Measurements from ENCODE around the gene TMEM121. TPM values are rescaled to one million over a fixed set of nuclear protein-coding genes. Genes with fewer than 3 reads are reported as not detected.

The TMEM121 gene
- total and polyA plus RNA-seq, 12 donors, result 0.93 to 2.6 (median 1.7) TPM

DNA sequence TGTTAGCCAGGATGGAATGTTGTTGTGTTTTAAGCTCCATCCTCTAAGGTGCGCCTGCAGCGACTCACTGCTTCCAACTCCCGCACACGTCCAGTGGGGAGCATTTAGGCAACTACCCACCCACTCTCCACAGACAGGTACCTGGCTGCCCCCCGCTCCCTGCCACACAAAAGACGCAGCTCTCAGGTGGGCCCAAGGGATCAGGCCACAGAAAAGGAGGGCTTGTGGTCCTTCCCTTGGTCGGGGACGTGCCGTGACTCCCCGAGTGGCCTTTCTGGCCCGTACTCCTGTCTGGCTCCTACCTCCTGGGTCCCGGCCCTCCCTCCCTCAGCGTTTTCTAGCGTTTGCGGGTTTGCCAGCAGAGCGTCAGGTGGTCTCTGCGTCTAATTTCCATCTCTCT, 19.1 kb upstream of the TMEM121 start:
- Histone ChIP-seq H3K27me3 (peaks cover 0 to 46% (median 31%) of the 10 kb centered on the region in 7 donors), H3K4me1 (no peaks in the 10 kb centered on the region), H3K9me3 (no peaks in the 10 kb centered on the region), H3K27ac (no peak overlapping the region), H3K36me3 (no peaks in the 10 kb centered on the region), H3K4me3 (no peak overlapping the region)
- no peak for TF ChIP-seq CTCF (IDR thresholded peaks at IDR 0.05)
- intact Hi-C loops (cut with DNase I), result no loop called here
- ATAC-seq (no peak), DNase-seq (no peak)
- 78 to 81% methylated on average over 17 of the region's 17 CpGs for WGBS, 2 donors

GRCh38 chr14:105508069-105508468, 18.3 kb upstream of the TMEM121 start:
- Histone ChIP-seq H3K4me3 (no peak overlapping the region), H3K27me3 (peaks cover 0 to 54% (median 39%) of the 10 kb centered on the region in 7 donors), H3K36me3 (no peaks in the 10 kb centered on the region), H3K27ac (no peak overlapping the region), H3K4me1 (no peaks in the 10 kb centered on the region), H3K9me3 (no peaks in the 10 kb centered on the region)
- ATAC-seq (no peak), DNase-seq (no peak)
- WGBS, 2 donors, result 75 to 80% methylated on average over 16 of the region's 16 CpGs
- no peak for TF ChIP-seq CTCF (IDR thresholded peaks at IDR 0.05)
- intact Hi-C loops (cut with DNase I), result no loop called here

DNA sequence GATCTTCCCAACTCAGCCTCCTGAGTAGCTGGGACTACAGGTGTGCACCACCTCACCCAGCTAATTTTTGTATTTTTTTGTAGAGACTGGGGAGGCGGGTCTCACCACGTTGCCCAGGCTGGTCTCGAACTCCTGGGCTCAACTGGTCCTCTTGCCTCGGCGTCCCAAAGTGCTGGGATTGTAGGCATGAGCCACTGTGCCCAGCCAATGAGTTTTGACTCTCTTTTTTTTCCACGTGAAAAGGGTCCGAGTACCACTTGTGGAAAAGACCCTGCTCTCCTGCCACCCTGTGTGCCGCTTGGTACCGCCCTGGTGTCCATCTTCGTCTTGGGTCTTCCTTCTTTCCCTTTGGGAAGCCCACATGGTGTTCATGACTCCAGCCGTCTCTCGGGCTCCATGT, 17.8 kb upstream of the TMEM121 start:
- WGBS, 2 donors, result 87% methylated on average over 12 of the region's 12 CpGs
- no peak for DNase-seq
- no peak overlapping the region for H3K27ac ChIP-seq
- no peaks in the 10 kb centered on the region for H3K4me1 ChIP-seq
- H3K27me3 ChIP-seq, result peaks cover 0 to 56% (median 42%) of the 10 kb centered on the region in 7 donors
- no peaks in the 10 kb centered on the region for H3K9me3 ChIP-seq
- no peak overlapping the region for H3K4me3 ChIP-seq
- no peak for TF ChIP-seq CTCF (IDR thresholded peaks at IDR 0.05)
- ATAC-seq, result no peak
- intact Hi-C loops (cut with DNase I), result no loop called here
- H3K36me3 ChIP-seq, result no peaks in the 10 kb centered on the region

DNA sequence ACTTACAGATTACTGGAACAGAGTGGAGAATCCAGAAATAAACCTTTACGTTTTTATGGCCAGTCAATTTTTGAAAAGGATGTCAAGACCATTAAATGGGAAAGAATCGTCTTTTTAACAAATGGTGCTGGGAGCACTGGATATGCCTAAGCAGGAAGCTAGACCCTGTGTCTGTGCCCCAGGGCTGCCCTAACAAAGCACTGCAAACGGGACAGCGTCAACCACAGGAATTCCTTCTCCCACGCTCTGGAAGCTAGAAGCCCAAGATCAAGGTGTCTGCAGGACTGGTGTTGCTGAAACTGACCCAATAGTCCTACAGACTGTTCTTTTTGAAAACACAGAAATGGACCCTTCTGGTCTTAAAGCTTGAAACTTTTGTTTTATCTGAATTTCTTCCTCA, 9.3 kb upstream of the TMEM121 start:
- no peak for DNase-seq
- no peaks in the 10 kb centered on the region for H3K36me3 ChIP-seq
- no peak overlapping the region for H3K27ac ChIP-seq
- no peak for ATAC-seq
- no peaks in the 10 kb centered on the region for H3K4me1 ChIP-seq
- no peak for TF ChIP-seq CTCF (IDR thresholded peaks at IDR 0.05)
- H3K27me3 ChIP-seq, result peaks cover 0 to 37% (median 26%) of the 10 kb centered on the region in 7 donors
- WGBS, 2 donors, result 39 to 48% methylated on average over 5 of the region's 5 CpGs
- no peaks in the 10 kb centered on the region for H3K9me3 ChIP-seq
- no peak overlapping the region for H3K4me3 ChIP-seq
- intact Hi-C loops (cut with DNase I), result no loop called here
